KOPT-K1 (cell line): Measurements from ENCODE around the gene SCGB1C1.

ENCODE experiments used
- H3K27ac ChIP-seq: fragments of 200-600 bp; sonication (generic); 2 replicates; pipeline ENCODE4 v1.5.1; 2016; ENCODE audit warnings: antibody characterized with exemption, mild to moderate bottlenecking, low read depth, low read length; ENCODE audit not compliant: poor library complexity, severe bottlenecking
- H3K36me3 ChIP-seq: fragments of 200-600 bp; sonication (generic); 2 replicates; pipeline ENCODE4 v1.5.1; 2017; ENCODE audit warnings: antibody characterized with exemption, mild to moderate bottlenecking, low read length, moderate library complexity; ENCODE audit not compliant: insufficient read depth
- H3K9me3 ChIP-seq: fragments of 200-600 bp; sonication (generic); 2 replicates; pipeline ENCODE4 v1.5.1; 2017; ENCODE audit warnings: antibody characterized with exemption, low read length, mild to moderate bottlenecking; ENCODE audit not compliant: insufficient read depth, poor library complexity, severe bottlenecking

Gene SCGB1C1

GRCh38 chr11:240315-240714, 47.4 kb downstream of the SCGB1C1 start:
- H3K36me3 ChIP-seq, result peaks cover 70% of the 10 kb centered on the region

GRCh38 chr11:241634-242033, 48.8 kb downstream of the SCGB1C1 start:
- no peak overlapping the region for H3K27ac ChIP-seq
- H3K36me3 ChIP-seq, result peaks cover 83% of the 10 kb centered on the region

More at GRCh38 chr11:240315-240714, 47.4 kb downstream of the SCGB1C1 start:
- Histone ChIP-seq H3K27ac (no peak overlapping the region), H3K9me3 (no peaks in the 10 kb centered on the region)

More at GRCh38 chr11:241634-242033, 48.8 kb downstream of the SCGB1C1 start:
- H3K9me3 ChIP-seq, result no peaks in the 10 kb centered on the region
